Activated CD8-positive, alpha-beta memory T cell treated with anti-CD3 and anti-CD28 coated beads for 24 hours (primary cell): ENCODE data around the gene ATG4B.
A peak's percentile ranks its signal among the peaks of the same experiment; 100 is the strongest.

Experiments
- DNase-seq: peaks from one replicate; pipeline ENCODE4 v3.0.0-alpha.2; 2020

Gene ATG4B

GRCh38 chr2:241668354-241668753, 30.9 kb downstream of the ATG4B start:
- no peak for DNase-seq

- no peak for DNase-seq
Measured at GRCh38 chr2:241668839-241669238, 31.3 kb downstream of the ATG4B start.

GRCh38 chr2:241670333-241671110, 33.0 kb downstream of the ATG4B start:
- DNase-seq = no peak

DNA sequence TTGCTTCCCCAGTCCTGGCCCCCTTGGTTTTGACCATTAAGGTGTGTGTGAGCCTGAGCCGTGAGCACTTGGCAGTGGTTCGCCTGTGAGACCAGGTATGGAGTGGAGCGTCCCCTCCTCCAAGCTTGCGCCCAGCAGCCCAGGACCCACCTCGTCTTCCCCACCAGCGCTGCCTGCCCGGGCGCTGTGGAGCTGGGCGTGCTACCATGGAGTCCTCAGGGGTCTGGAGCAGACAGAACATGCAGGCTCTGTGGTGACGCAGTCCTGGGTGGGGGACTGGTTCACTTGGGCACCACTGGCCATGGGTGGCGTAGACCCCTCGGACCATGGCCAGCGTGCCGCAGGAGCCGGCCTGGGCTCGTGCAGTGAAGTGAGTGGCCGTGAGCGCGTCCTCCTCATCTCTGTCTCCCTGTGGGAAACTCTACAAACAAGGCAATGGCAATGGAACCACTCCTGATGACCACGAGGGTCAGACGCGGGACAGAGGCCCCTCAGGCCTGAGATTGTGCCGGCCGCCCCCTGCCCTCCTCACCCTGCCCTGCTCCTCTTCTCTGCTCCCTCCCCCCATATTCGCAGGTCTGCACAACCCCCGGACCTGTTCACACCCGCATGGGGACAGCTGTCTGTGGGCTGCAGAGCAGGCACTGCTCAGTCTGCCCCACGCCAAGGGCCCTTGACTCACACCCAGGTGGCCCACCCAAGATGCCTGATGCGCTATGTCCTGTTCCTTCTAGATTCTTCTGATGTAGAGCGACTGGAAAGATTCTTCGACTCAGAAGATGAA, 34.2 kb downstream of the ATG4B start:
- no peak for DNase-seq

DNA sequence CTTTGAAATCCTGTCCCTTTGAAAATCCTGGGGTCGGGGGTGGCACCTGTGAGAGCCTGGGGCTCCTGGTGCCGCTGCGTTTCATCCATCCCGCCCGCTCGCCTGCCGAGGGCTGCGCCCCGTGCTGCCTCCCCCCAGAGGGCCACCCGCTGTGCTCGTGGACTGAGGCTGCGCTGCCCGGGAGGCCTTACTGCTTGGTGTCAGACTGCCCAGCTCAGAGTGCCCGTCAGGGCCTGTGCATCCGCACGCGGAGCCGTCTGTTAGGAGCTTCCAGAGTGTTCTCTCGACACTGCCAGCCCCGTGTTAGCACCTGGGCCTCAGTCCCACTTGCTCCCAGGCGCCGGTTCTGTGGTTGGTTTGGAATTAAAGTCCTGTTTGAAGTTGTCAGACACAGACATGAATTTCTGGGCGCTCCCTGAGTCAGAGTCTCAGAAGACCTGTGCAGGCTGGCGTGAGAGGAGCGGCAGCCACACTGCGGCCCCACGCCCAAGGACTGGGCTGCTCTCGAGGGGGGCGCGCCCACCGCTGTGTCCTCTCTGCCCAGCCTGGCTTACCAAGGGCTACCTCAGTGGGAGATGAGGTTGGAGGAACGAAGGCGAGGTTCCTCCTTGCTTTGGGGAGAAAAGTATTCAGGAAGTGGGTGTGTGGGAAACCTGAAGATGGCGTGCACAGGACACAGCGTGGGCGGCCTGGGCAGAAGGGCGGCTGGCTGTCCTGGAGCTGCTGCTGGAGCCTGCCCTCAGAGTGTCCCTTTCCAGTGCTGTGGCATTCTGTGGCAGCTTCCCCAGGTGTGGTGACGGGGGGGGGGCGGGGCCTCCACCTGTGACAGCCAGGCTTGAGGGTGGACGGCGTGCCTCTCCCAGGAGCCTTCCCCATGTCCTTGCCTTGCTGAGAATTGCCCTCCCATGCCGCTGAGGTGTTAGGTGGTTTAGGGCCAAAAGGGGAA, 35.0 kb downstream of the ATG4B start:
- DNase-seq = no peak

DNA sequence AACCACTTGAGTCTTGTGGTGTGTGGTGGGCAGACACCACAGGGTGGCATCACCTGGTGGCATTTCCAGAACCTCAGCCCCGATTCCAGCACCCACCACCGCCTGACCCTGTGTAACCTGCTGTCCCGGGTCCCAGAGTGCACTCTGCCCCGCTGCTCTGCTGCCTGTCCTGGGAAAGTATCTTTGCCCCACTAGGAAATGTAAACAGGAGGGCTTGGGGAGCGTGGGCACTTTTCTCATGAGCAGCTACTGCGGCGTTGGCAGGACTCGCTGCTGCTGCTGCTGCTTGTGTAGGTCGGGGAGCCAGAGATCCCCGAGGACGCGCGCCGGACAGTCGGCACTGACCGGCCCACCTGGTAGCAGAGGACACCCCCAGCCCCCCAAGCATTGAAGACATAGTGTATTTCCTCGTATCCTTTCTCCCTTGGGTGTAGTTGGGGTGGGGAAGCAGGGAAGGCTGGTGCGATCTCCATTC, 35.7 kb downstream of the ATG4B start:
- DNase-seq = no peak

DNA sequence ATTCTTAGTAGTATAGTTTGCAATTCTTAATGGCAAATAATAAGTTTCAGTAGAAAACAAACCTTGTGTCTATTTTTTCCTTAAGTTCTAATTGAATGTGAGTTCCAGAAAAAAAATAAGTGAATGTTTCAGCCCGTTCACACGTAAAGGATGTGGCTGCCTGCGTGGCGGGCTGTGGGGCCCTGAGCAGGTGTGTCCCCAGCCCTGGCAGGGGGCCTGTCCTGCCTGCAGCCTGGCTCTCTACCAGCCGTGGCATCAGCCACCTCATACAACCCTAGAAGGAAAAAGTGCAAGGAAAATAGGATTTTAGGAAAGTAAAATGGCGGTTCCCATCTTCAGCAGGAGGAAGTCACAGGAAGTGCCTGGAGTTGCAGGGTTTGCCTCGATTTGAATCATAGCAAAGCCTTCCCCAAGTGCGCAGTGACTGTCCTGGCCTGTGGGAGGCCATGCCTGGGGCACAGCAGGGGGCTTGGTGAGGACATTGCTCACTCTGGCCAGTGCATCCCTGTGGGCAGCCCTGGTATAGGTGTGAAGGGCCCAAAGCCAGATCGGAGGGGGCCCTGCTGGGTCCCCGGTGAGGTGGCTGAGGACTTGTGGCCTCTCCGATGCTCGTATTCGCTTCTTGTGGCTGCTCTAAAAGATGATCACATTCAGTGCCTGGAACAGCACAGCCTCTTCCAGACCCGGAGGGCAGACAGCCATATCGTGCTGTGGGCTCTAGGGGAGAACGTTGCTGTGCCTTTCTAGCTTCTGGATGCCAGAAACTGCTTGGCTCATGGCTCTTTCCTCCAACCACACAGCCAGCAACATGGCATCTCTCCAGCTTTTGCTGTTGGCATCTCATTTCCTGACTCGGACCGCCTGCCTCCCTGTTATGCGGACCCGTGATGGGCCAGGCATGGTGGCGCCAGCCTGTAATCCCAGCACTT, 36.6 kb downstream of the ATG4B start:
- no peak for DNase-seq

- DNase-seq = no peak
Measured at GRCh38 chr2:241675885-241676284, 38.4 kb downstream of the ATG4B start.

DNA sequence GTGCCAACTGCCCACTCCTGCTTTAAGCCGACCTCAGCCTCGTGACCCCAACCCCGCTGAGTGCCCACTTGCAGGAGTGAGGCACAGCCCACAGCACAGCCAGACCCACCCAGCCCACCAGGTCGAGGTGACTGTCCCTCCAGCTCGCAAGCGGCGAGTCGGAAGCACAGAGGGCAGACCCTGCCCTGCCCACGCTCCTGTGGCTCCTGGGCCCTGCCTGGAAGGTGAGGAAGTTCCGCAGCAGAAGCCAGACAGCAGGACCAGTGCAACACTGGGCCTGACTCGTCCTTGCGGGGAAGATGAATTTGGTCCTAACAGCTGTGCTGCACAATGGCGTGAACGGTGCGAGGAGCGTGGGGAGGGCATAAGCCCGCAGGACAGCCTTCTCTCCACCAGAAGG, 39.2 kb downstream of the ATG4B start:
- no peak for DNase-seq

DNA sequence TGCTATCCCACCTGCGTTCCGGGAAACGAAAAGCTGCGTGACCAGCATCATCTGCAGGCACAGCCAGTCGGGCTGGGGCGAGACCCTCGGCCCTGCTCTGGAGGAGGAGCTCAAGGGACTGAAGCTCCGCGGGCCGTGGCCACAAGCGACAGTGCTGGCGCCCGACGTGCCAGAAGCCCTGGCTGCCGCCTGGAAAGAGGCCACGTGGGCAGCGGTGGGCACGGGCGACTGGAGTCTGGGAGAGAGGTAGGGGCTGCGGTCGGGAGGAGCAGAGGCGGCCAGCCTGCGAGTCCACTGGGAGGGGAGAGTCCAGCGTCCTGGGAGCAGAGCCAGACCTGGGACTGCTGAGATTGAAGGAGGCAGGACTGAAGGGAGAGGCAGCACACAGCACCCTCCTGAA, 39.9 kb downstream of the ATG4B start:
- DNase-seq = no peak

DNA sequence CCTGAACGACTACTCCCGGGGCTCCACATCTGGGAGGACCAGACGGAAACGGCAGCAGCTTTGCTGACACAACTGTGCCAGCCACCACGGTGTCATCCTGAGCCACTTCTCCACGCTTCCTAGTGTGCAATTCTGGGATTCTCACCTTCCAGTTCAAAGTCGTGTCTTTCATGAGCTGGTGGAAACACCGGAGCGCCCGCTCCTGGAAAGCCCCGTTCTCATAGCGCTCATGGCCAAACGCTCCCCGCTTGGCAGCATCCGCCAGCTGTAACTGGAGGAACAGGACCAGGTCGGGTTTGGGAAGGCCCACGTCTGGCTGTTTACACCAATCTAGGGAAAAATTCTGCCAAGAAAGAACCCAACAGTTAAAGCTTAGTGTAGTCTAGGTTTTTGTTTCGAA, 40.8 kb downstream of the ATG4B start:
- no peak for DNase-seq

DNA sequence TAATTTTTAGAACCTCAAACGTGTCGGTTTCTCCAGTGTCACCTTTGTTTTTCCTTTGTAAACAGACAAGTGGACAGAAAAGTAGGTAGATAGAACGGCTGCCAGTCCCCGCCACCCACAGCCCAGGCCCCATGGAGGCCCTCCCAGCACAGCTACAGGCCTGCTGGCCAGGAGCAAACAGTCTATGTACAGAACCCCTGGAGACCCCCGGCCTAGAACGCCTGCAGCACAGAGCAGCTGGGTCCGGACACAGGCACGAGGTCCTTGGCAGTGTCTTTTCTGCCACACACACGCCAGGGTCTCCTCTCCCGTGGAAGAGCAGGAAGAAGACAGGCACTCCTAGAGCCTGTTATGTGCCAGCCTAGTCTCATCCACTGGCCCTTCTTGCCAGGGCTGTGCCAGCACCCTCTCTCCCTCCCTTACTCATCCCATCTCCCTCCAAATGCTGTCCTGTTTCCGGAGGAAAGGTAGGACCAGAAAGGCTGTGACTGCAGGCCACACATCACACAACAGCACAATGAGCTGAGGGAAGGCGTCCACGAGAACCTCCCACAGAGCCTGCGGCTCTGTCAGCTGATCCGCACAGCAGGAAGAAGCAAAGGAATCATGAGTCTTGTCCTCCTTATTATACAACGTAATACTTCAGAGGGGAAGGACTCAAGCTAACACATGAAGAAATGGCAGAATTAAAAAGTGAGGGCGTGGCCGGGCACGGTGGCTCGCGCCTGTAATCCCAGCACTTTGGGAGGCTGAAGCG, 41.5 kb downstream of the ATG4B start:
- DNase-seq = no peak

DNA sequence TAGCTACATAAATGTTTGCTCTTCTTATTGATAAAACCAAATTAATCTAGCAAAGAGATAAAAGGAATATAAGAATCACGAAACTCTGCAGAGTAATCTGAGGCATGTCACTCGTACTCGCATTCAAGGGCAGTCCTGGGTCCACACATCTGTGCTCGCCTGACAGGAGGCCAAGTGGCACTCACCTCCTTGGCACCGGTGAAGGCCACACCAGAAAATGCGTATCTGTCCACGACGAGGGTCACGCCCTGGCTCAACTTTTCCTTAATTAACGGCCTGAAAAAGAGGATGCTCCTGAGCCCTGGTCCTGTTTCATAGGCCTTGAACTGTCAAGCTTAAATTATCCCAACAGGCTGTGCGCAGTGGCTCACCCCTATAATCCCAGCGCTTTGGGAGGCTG, 42.6 kb downstream of the ATG4B start:
- no peak for DNase-seq

- no peak for DNase-seq
Measured at GRCh38 chr2:241680827-241681599, 43.5 kb downstream of the ATG4B start.

- no peak for DNase-seq
Measured at GRCh38 chr2:241686324-241686649, 48.8 kb downstream of the ATG4B start.

GRCh38 chr2:241686650-241687425, 49.3 kb downstream of the ATG4B start, which contains the start of gene DTYMK:
Gene DTYMK, minus strand, starts transcription at chr2:241686815. Its CDS starts 32 bp downstream, at chr2:241686783.
- peak; percentile 97 for DNase-seq

DNA sequence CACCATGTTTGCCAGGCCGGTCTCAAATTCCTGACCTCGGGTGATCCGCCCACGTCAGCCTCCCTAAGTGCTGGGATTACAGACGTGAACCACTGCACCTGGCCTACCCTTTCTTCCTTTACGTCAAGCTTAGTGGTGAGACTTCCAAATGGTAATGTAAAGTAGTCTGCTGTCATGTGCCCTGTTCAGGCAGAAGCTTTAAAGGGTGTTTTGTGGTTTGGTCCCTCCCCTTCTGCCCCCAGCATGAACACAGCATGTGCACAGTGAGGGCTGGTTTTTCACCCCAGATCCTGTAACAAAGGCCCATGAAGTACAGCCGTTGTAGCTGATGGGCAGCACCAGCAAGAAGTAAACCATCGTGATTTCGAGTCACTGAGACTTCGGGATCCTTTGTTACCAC, 51.8 kb downstream of the ATG4B start:
- peak; percentile 75 for DNase-seq

DNA sequence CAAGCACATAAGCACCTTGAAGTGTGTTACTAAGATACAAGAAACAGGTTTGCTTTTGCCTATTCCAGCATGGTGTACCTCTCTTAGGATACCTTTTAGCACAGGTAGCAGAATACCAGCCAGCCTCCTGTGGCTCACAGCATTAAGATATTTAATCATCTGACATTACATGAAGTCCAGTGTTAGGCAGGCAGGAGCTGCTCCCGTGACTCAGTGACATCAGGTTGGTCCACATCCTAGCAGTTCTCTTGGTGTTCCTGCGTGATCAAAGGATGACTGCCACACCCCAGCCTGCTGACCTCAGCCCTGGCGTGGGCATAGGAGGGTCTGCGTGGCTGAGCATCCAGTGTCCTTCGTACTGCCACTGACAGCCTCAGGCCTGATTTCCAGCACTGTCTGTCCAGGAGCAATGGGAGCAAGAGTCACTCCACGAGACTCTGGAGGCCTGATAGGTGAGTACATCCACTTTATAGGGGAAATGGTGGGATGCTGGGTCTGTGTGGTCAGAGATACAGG, 52.8 kb downstream of the ATG4B start:
- DNase-seq = no peak

DNA sequence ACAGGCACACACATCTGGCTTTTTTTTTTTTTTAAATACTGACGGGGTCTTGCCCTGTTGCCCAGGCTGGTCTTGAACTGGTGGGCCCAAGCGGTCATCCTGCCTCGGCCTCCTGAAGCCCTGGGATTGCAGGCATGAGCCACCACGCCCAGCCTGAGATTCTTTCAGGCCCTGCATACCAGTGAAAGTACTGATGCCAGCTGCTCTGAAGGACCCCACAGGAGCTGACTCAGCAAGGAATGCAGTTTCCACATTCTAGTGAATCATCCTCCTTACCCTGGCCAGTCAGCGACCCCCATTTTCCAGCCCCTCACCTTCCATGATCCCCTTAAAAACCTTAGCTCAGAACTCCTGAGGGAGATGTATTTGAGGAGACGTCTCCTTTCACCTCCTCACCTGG, 55.0 kb downstream of the ATG4B start:
- no peak for DNase-seq
